Measurements from ENCODE around the gene LYRM9.
"Not testable (repeated sequence)": the region's sequence is repeated elsewhere in the genome, so short reads cannot be mapped to it uniquely, and the experiment has no call there.

Gene LYRM9

DNA sequence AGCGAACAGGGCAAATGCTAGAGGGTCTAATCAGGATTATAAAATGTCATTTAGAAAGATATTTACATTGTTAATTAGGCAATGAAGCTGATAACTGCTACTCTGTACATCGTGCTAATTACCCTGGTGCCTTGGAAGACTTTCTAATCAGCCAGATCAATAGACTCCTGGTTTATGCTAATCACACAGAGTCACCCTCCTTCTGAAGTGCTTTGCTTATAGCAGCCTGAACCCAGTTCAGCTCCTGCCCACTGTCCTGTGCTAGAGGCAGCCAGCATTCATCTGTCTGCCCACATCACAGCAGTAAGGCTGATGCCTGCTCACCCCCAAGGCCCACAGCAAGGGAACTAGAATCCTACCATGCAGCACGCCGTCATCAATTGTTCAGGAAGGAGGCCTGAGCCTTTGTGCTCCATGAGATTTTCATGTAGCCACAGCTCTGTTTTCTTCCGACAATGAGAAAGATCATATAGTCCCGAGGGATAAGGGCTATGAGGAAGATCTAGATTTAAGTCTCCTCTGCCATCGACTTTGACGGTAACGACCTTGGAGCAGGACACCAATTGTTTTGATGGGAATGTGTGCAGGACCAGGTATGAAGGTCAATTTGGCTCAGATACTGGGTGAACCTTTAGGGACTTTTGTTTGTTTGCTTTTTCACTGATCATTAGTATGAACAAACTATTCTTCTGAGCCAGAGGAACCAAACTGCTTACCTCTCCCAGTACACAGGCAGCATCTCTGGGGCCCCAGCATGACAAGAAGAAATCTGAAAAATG lies 12.5 kb upstream of the LYRM9 start:
- DNase-seq = no peak

DNA sequence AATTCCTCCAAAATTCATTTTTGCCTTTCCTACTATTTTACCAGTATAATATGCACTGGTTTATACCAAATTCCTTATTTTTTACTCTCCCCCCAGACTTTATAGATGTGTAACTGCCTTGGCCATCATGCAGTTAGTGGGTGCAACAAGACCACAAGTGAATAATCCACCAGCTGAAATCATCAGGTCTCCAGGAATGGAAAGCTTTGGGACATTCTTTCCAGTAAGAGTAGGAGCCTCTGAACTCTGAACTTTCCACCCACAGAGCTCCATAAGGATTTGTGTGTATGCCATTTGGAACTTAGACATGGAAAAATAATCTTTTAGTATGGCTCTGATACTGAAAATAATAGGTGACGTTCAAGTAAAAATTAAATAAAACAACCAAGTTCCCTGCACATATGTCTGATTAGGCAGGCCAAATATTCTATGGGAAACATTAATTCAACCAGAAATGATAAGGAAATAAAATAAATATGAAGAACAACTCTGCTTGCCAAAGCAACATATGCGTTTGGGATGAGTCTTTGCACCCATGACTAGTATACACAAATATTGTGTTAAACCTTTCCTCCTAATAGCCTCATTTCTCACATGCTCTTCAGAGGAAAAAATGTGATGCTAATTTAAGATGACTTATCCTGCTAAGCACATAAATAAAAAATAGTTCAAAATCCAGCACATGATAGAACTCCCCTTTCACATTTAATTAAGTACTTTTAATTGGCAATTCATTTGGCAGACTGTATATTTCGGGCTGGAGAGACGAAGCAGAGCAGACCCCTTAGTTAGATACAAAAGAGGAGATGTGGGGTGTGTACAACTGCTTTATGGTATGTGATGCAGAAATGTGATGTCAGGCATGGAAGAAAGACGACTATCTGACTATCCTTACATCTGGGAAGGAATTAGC lies 11.6 kb upstream of the LYRM9 start:
- DNase-seq = no peak

GRCh38 chr17:27904114-27904513 lies 10.9 kb upstream of the LYRM9 start:
- DNase-seq = no peak

- DNase-seq = no peak
Observed at GRCh38 chr17:27899525-27899924, 6.4 kb upstream of the LYRM9 start.

GRCh38 chr17:27898096-27898495 lies 4.9 kb upstream of the LYRM9 start:
- DNase-seq = no peak

GRCh38 chr17:27896701-27897100 lies 3.5 kb upstream of the LYRM9 start:
- no peak for DNase-seq

DNA sequence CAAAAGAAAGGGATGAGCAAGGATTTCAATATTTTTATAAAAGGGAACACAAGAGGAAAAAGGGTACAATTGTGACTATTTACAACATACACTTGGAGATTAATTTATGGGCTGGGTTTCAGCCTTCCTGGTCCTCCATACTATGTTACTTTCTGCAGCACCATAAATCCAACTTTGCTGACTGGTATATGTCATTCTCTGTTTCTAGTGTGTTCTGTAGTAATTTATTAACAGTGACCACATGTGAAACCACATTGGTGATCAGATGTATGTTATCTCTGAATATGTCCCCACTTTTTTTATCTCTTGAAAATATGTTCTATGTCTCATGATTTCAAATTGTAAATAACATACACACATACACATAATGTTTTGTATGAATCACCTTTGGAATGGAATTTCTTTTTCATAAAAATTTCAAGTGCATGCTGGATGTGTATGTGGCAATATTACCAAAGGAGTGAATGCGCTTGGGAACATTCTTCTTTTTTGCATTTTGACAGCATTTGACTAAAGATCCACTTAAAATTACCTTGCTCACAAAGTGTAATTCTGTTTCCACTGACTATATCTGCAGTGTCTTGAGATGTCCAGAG lies 2.9 kb upstream of the LYRM9 start:
- DNase-seq = no peak

DNA sequence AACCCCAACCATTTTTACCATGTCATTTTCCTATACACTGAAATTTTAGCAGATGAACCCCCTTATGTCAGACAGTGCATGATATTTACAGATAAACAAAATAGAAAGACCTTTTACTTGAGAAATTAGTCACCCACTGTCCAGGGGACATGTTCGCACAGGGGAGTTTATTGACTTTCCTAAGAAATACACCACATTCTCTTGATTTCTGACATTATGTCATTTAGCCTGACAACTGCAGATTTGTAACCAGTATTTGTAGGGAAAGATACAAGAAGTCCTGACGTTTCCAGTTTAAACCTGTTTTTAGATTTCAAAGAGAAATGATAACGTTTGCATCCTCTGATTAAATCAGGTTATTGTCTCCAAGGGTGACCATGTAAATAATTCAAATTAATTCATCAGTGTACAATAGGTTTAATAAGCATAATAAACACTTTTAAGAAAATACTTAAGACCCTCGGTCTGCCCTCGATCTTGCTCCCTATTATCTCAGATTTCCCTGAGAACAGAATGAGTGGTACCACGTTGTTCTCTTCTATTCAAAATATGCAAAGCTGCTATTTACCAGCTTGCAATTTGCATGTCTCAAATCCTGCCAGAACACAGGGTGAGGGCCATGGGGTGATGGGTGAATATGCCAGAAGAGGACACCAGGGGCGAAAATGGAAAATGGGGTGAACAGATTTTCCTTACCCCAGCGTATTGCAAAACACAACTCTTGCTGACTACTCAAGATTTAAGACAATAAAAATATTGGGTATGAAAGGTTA lies 2.1 kb upstream of the LYRM9 start:
- no peak for DNase-seq

GRCh38 chr17:27893841-27894503 lies 807 bp upstream of the LYRM9 start:
- DNase-seq = peak; percentile 42

GRCh38 chr17:27892542-27892865 lies 661 bp downstream of the LYRM9 start:
- DNase-seq = no peak

- no peak for DNase-seq
Observed at GRCh38 chr17:27891841-27892240, 1.3 kb downstream of the LYRM9 start.

GRCh38 chr17:27889711-27890251 lies 3.4 kb downstream of the LYRM9 start:
- DNase-seq = no peak

- no peak for DNase-seq
Observed at GRCh38 chr17:27888945-27889344, 4.2 kb downstream of the LYRM9 start.

GRCh38 chr17:27888067-27888466 lies 5.1 kb downstream of the LYRM9 start:
- no peak for DNase-seq

- not testable (repeated sequence) for DNase-seq
Observed at GRCh38 chr17:27886348-27886906, 6.7 kb downstream of the LYRM9 start.

DNA sequence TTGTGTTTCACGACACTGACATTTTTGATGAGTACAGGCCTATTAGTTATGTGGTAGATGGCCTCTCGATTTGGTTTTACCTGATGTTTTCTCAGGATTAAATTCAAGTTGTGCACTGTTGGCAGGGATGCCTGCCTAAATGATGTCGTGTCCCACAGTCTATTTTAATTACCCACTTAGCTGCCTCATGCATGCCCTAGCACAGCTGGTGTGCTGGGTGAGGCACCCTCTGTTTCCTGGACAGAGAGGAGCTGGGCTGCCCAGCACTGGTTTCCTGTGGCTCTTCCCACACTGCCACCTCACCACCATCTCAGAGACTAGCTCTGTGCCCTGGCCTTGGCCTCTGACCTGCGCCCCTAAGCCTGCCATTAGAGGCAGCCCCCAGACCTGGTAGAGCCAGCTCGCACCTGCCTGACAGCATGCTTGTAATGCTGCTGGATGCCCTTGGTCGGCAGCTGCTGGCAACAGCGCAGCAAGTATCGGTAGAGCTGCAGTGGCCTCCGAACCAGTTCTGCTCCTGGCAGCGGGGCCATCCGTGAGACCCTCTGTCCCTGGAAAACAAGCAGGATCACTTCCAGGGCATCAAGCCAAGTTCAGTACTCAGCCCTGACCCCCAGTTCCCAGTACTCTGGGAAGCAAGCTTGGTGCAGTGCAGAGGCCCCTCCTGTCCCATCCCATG lies 10.9 kb downstream of the LYRM9 start:
- no peak for DNase-seq

DNA sequence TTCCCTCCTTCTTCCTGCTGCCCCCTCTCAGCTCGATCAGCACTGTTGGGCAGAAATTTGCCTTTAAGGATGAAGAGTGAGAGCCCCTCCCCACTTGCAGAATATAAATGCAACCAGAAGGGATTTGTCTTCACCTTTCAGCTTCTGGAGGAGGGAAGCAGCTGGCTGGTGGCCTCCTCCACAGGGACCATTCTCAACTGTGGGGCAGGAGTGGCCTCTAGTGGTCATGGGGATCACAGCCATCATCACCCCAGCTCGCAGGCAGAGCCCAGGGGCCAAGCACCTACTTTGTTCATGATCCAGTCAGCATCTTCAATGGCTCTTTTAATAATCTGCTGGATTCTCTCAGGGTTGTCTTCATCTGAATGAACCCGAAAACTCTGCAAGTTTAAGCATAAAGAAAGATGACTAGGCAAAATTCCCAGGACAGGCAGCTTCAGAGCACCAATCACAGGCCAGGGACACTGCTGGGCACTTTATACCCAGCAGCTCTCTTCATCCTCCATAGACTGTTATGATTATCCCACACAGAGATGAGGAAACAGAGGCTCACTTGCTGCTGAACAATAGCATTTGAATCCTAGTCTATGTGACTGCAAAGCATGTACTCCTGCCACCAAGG lies 13.1 kb downstream of the LYRM9 start:
- peak; percentile 52 to 66 for DNase-seq

- DNase-seq = no peak
Observed at GRCh38 chr17:27878776-27879562, 14.2 kb downstream of the LYRM9 start.

- DNase-seq = no peak
Observed at GRCh38 chr17:27873746-27874145, 19.4 kb downstream of the LYRM9 start.

- no peak for DNase-seq
Observed at GRCh38 chr17:27873211-27873610, 20.0 kb downstream of the LYRM9 start.
